H1 (cell line): ENCODE results near the gene ANGEL2. TPM values are rescaled to one million over a fixed set of nuclear protein-coding genes. Genes with fewer than 3 reads are reported as not detected.

Source experiments
- CTCF ChIA-PET: fragments of 300-600 bp; sonication (Branson Sonifier 250); formaldehyde crosslinking; loops from one replicate; lab custom pipeline; 2021; ENCODE audit not compliant: partially characterized antibody; lab: Charles Lee
- POLR2A ChIA-PET: fragments of 300-600 bp; sonication (Branson Sonifier 250); formaldehyde crosslinking; loops from one replicate; lab custom pipeline; 2021; ENCODE audit warnings: inconsistent platforms; ENCODE audit not compliant: partially characterized antibody; lab: Charles Lee
- DNase-seq, 2 experiments: peaks; one replicate each; pipeline versions ENCODE4 v3.0.0 to v3.0.0-alpha.2; 2010 to 2022; ENCODE audit warnings: low spot score in 2 of 2, low read depth in 1 of 2, mixed read lengths in 1 of 2
- FAIRE-seq: peaks from 2 replicates; lab custom pipeline; 2011; peaks lifted over from hg19 to GRCh38; lab: Jason Lieb, UNC
- H2AFZ ChIP-seq: 2 replicates; pipeline ENCODE4 v1.8.1; 2012; ENCODE audit warnings: low read length, inconsistent platforms
- H2AK5ac ChIP-seq: 2 replicates; pipeline ENCODE4 v1.6.1; 2013; ENCODE audit warnings: low read depth, low read length
- H2BK120ac ChIP-seq: replicated peaks from 2 replicates; pipeline ENCODE3; 2013; ENCODE audit warnings: low read depth, low read length, inconsistent platforms
- H2BK12ac ChIP-seq: 2 replicates; pipeline ENCODE4 v1.6.1; 2013; ENCODE audit warnings: low read depth, low read length
- H2BK15ac ChIP-seq: 2 replicates; pipeline ENCODE4 v1.6.1; 2013; ENCODE audit warnings: low read length
- H2BK20ac ChIP-seq: 2 replicates; pipeline ENCODE4 v1.6.1; 2013; ENCODE audit warnings: low read length
- H2BK5ac ChIP-seq: 2 replicates; pipeline ENCODE4 v1.6.1; 2013; ENCODE audit warnings: low read depth, low read length
- H3K14ac ChIP-seq: 2 replicates; pipeline ENCODE4 v1.6.1; 2013; ENCODE audit warnings: inconsistent platforms; ENCODE audit not compliant: insufficient read length
- H3K18ac ChIP-seq: 2 replicates; pipeline ENCODE4 v1.6.1; 2013; ENCODE audit warnings: low read length; ENCODE audit errors: extremely low read depth
- H3K23ac ChIP-seq: 2 replicates; pipeline ENCODE4 v1.6.1; 2013; ENCODE audit warnings: inconsistent platforms; ENCODE audit not compliant: insufficient read length
- H3K23me2 ChIP-seq: 2 replicates; pipeline ENCODE4 v1.6.1; 2013; ENCODE audit warnings: low read depth, low read length
- H3K27ac ChIP-seq: 2 replicates; pipeline ENCODE4 v1.6.1; 2011; ENCODE audit warnings: low read depth, low read length, inconsistent platforms
- H3K27me3 ChIP-seq, 4 experiments: replicated peaks in 1 of 4; 1 replicate in 1 of 4; 2 replicates in 3 of 4; pipeline versions ENCODE4 v1.6.1 to v1.8.1; 2011 to 2013; ENCODE audit warnings: low read length in 3 of 4, mild to moderate bottlenecking in 3 of 4, inconsistent platforms in 2 of 4, mixed read lengths in 2 of 4, moderate library complexity in 1 of 4; ENCODE audit not compliant: control insufficient read depth in 3 of 4, insufficient read depth in 3 of 4; ENCODE audit errors: extremely low read depth in 1 of 4
- H3K36me3 ChIP-seq, 4 experiments: 2 replicates each; pipeline versions ENCODE4 v1.6.1 to v1.8.1; 2011 to 2013; ENCODE audit warnings: mild to moderate bottlenecking in 4 of 4, low read length in 3 of 4, moderate library complexity in 2 of 4, control low read depth in 1 of 4, inconsistent platforms in 1 of 4; ENCODE audit not compliant: insufficient read depth in 4 of 4, control insufficient read depth in 2 of 4
- H3K4ac ChIP-seq: replicated peaks from 2 replicates; pipeline ENCODE3; 2013; ENCODE audit warnings: low read length, low read depth, mixed read lengths, inconsistent platforms; ENCODE audit not compliant: insufficient read length
- H3K4me1 ChIP-seq, 4 experiments: replicated peaks in 1 of 4; 1 replicate in 1 of 4; 2 replicates in 3 of 4; pipeline versions ENCODE4 v1.6.1 to v1.8.1; 2011 to 2013; ENCODE audit warnings: low read length in 3 of 4, inconsistent platforms in 2 of 4, mixed read lengths in 1 of 4; ENCODE audit not compliant: insufficient read depth in 4 of 4, control insufficient read depth in 3 of 4
- H3K4me2 ChIP-seq, 2 experiments: 2 replicates each; pipeline versions ENCODE4 v1.6.1 to v1.8.1; 2011 to 2013; ENCODE audit warnings: low read depth in 2 of 2, low read length in 2 of 2, control low read depth in 1 of 2, inconsistent platforms in 1 of 2, mild to moderate bottlenecking in 1 of 2; ENCODE audit not compliant: insufficient read depth in 1 of 2
- H3K4me3 ChIP-seq, 4 experiments: fragments of 200-600, 300-600 bp in 1 of 4; sonication (generic), shearing (Covaris generic), sonication (Bioruptor Twin) in 1 of 4; 2 replicates each; pipeline versions ENCODE4 v1.5.1 to v1.8.1; 2011 to 2016; ENCODE audit warnings: low read length in 4 of 4, low read depth in 3 of 4, control low read depth in 2 of 4, inconsistent platforms in 2 of 4, mild to moderate bottlenecking in 2 of 4, mixed read lengths in 1 of 4, moderate library complexity in 1 of 4; ENCODE audit not compliant: insufficient read depth in 2 of 4; ENCODE audit errors: extremely low read depth in 1 of 4
- H3K56ac ChIP-seq: replicated peaks from 2 replicates; pipeline ENCODE3; 2013; ENCODE audit warnings: low read depth, mild to moderate bottlenecking, mixed read lengths, low read length, inconsistent platforms; ENCODE audit not compliant: insufficient read length
- H3K79me1 ChIP-seq: 2 replicates; pipeline ENCODE4 v1.6.1; 2013; ENCODE audit warnings: low read depth, low read length, control low read depth
- H3K79me2 ChIP-seq, 2 experiments: 2 replicates each; pipeline versions ENCODE4 v1.6.1 to v1.8.1; 2012 to 2013; ENCODE audit warnings: low read length in 2 of 2, mild to moderate bottlenecking in 2 of 2, inconsistent platforms in 1 of 2; ENCODE audit not compliant: insufficient read depth in 2 of 2, control insufficient read depth in 1 of 2
- H3K9ac ChIP-seq, 4 experiments: replicated peaks in 1 of 4; 1 replicate in 1 of 4; 2 replicates in 3 of 4; pipeline versions ENCODE4 v1.6.1 to v1.8.1; 2011 to 2013; ENCODE audit warnings: low read depth in 3 of 4, low read length in 3 of 4, control low read depth in 2 of 4, mild to moderate bottlenecking in 2 of 4, moderate library complexity in 2 of 4, inconsistent platforms in 1 of 4; ENCODE audit errors: extremely low read depth in 1 of 4
- H3K9me3 ChIP-seq, 2 experiments: 2 replicates each; pipeline versions ENCODE4 v1.6.1 to v1.8.1; 2012 to 2013; ENCODE audit warnings: mild to moderate bottlenecking in 2 of 2, moderate library complexity in 2 of 2, control low read depth in 1 of 2, inconsistent platforms in 1 of 2, low read depth in 1 of 2, low read length in 1 of 2, mixed read lengths in 1 of 2; ENCODE audit not compliant: insufficient read depth in 2 of 2
- H4K20me1 ChIP-seq, 2 experiments: replicated peaks in 1 of 2; 2 replicates each; pipeline versions ENCODE3 to v1.8.1; 2011 to 2013; ENCODE audit warnings: inconsistent platforms in 2 of 2, low read length in 2 of 2, mild to moderate bottlenecking in 1 of 2; ENCODE audit not compliant: insufficient read depth in 2 of 2, control insufficient read depth in 1 of 2
- H4K5ac ChIP-seq: 2 replicates; pipeline ENCODE4 v1.6.1; 2013; ENCODE audit warnings: low read length, low read depth, mixed read lengths, inconsistent platforms; ENCODE audit not compliant: insufficient read length
- H4K8ac ChIP-seq: 2 replicates; pipeline ENCODE4 v1.8.0; 2013; ENCODE audit warnings: mild to moderate bottlenecking, moderate library complexity, low read length, inconsistent platforms; ENCODE audit not compliant: insufficient read depth; ENCODE audit errors: extremely low read depth
- H4K91ac ChIP-seq: replicated peaks from 2 replicates; pipeline ENCODE3; 2013; ENCODE audit warnings: low read length, mixed read lengths, inconsistent platforms; ENCODE audit not compliant: insufficient read length
- CBX5 ChIP-seq: fragments of 300-800, 300-1000 bp; sonication (generic); IDR thresholded peaks from 2 replicates; pipeline ENCODE4 v1.7.1; 2016; ENCODE audit warnings: antibody characterized with exemption, low read length, low read depth
- CBX8 ChIP-seq: fragments of 300-800, 300-1000 bp; sonication (generic); IDR thresholded peaks from 2 replicates; pipeline ENCODE4 v1.7.1; 2016; ENCODE audit warnings: low read depth, low read length, borderline replicate concordance
- CEBPB ChIP-seq: IDR thresholded peaks from 2 replicates; pipeline ENCODE4 v1.6.1; 2012; ENCODE audit warnings: low read depth, low read length
- MAFK ChIP-seq: IDR thresholded peaks from 2 replicates; pipeline ENCODE4 v1.6.1; 2012; ENCODE audit warnings: low read depth, mild to moderate bottlenecking, improper control_type of control experiment, low read length
- POU5F1 ChIP-seq: IDR thresholded peaks from 2 replicates; pipeline ENCODE4 v1.6.1; 2011; ENCODE audit warnings: low read depth, mild to moderate bottlenecking, low read length, moderate library complexity
- SAP30 ChIP-seq: fragments of 300-600 bp; sonication (generic); IDR thresholded peaks from 2 replicates; pipeline ENCODE4 v1.7.1; 2012; ENCODE audit warnings: low read length, moderate library complexity, mild to moderate bottlenecking, inconsistent platforms; ENCODE audit not compliant: insufficient read depth, insufficient replicate concordance
- TBP ChIP-seq: IDR thresholded peaks from 2 replicates; pipeline ENCODE4 v1.6.1; 2011; ENCODE audit warnings: low read depth, low read length, improper control_type of control experiment
- WGBS, 2 experiments: shearing (Covaris generic) in 1 of 2; methylation state at CpG; one replicate each; pipeline versions ENCODE4 v1.1.6 to v1.1.7; 2013 to 2015; ENCODE audit warnings: low lambda C conversion rate in 2 of 2, mixed read lengths in 2 of 2, inconsistent platforms in 1 of 2, low coverage in 1 of 2, missing lambda C conversion rate in 1 of 2; ENCODE audit not compliant: insufficient replicate concordance in 2 of 2, insufficient coverage in 1 of 2, insufficient read length in 1 of 2; ENCODE audit errors: extremely low coverage in 1 of 2, missing lambda C conversion rate in 1 of 2; 5-methylcytosine and 5-hydroxymethylcytosine counted together
- polyA plus RNA-seq, 7 experiments: library from polyadenylated mRNA; depleted of rRNA in 3 of 7; stranded (reverse) in 5 of 7; unstranded in 2 of 7; fragments of >200 nt in 5 of 7; fragments of 200-250 nt in 2 of 7; gene quantifications; 1 replicate in 5 of 7; 2 replicates in 1 of 7; 4 replicates in 1 of 7; pipeline versions ENCODE4 v1.2.1 to v1.2.3, GENCODE V29; 2011 to 2013; ENCODE audit warnings: missing spikeins in 2 of 7, mixed read lengths in 2 of 7
- total RNA-seq: library from RNA; stranded (reverse); fragmentation: NEBNext Ultra II Directional; extraction: Animal tissue kit (Norgen Biotek cat#: 25700); gene quantifications from 2 replicates; pipeline ENCODE4 v1.2.1, GENCODE V29; 2021
- TF ChIP-seq, protein P1 (sequence below): IDR thresholded peaks from 2 replicates; pipeline ENCODE4 v1.6.1; 2012; ENCODE audit warnings: inconsistent platforms

The ANGEL2 gene
- total and polyA plus RNA-seq, 2 of the 8 experiments (the other 6 are each of a cell fraction or from before 2014, with no cell fraction given): 18.1 to 39.9 TPM

DNA sequence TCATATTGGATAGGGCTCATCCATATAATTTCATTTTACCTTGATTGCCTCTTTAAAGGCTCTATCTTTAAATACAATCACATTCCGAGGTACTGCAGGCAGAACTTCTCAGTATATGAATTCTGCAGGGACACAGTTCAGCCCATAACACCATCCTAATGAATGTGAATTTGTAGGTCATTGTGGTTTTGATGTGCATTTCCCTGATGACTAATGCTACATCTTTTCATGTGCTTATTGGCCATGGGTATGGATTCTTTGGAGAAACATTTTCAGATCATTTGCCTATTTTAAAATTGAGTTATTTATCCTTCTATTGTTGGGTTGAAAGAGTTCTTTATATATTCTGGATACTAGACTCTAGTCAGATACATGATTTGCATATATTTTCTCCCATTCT, 25.8 kb upstream of the ANGEL2 start:
- no peak overlapping the region for H3K14ac ChIP-seq
- ChIA-PET POLR2A (interaction anchor here (1.2 kb wide), 1 partner anchor 9 kb away, joined by 3 read pairs; no protein-coding TSS in a partner anchor), CTCF (no interaction called here)
- H4K91ac ChIP-seq: no peak overlapping the region
- no peak overlapping the region for H4K5ac ChIP-seq
- no peak overlapping the region for H2AK5ac ChIP-seq
- no peak overlapping the region for H4K8ac ChIP-seq
- H3K4ac ChIP-seq: no peak overlapping the region
- H3K79me2 ChIP-seq: no peaks in the 10 kb centered on the region
- H3K4me2 ChIP-seq: no peak overlapping the region
- H2BK20ac ChIP-seq: no peak overlapping the region
- no peak overlapping the region for H3K4me3 ChIP-seq
- no peak overlapping the region for H3K9ac ChIP-seq
- H2BK120ac ChIP-seq: no peak overlapping the region
- TF ChIP-seq POU5F1 (no peak), SAP30 (no peak), CBX8 (no peak), MAFK (no peak), CEBPB (no peak), TBP (no peak), CBX5 (no peak)
- TF ChIP-seq, protein P1, sequence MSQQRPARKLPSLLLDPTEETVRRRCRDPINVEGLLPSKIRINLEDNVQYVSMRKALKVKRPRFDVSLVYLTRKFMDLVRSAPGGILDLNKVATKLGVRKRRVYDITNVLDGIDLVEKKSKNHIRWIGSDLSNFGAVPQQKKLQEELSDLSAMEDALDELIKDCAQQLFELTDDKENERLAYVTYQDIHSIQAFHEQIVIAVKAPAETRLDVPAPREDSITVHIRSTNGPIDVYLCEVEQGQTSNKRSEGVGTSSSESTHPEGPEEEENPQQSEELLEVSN: no peak
- TF ChIP-seq, all 59 proteins: peak for 0
- Histone ChIP-seq H3K79me1 (no peaks in the 10 kb centered on the region), H2BK12ac (no peak overlapping the region), H3K9me3 (no peaks in the 10 kb centered on the region), H2BK5ac (no peak overlapping the region), H3K18ac (no peak overlapping the region), H3K56ac (no peak overlapping the region), H3K27me3 (no peaks in the 10 kb centered on the region), H3K23me2 (no peaks in the 10 kb centered on the region), H3K23ac (no peak overlapping the region), H2BK15ac (no peak overlapping the region), H3K27ac (no peak overlapping the region), H3K36me3 (no peaks in the 10 kb centered on the region), H4K20me1 (no peaks in the 10 kb centered on the region), H2AFZ (no peak overlapping the region), H3K4me1 (no peaks in the 10 kb centered on the region; a peak in 2 of 7 replicates)
- FAIRE-seq: no peak
- DNase-seq: no peak
- 82% methylated on average over 1 of the region's 1 CpG; no CpG with 5 or more reads in 1 of the 2 experiments for WGBS, 2 experiments
